ENCODE measurements around the gene OSBP2. TPM values are rescaled to one million over a fixed set of nuclear protein-coding genes. Genes with fewer than 3 reads are reported as not detected.
"Not testable (repeated sequence)": the region's sequence is repeated elsewhere in the genome, so short reads cannot be mapped to it uniquely, and the experiment has no call there.

The OSBP2 gene
- total RNA-seq (2014; rRNA removed; shearing (Covaris generic)): 1.3 and 2.7 TPM in 2 replicates

DNA sequence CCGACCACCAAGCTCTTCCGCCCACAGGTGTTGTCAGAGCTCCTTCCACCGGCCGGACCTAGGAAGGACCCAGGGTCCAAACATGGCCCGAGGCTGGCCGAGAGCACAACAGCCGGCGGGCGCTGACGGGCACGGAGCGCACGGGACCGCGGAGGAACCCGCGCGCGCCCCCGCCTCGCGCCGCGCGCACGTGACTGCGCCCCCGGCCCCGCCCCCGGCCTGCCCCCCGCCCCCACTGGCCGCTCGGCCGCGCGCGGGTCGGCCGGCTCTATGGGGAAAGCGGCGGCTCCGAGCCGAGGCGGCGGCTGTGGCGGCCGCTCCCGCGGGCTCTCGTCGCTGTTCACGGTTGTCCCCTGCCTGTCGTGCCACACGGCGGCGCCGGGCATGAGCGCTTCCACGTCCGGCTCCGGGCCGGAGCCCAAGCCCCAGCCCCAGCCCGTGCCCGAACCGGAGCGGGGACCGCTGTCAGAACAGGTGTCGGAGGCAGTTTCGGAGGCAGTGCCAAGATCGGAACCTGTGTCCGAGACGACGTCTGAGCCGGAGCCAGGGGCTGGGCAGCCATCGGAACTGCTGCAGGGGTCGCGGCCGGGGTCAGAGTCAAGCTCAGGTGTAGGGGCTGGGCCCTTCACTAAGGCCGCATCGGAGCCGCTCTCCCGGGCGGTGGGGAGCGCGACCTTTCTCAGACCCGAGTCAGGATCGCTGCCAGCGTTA is at the start of gene OSBP2:
Gene OSBP2 (plus strand): TSS at position 235 of the 711 bp plus-strand sequence. CDS start 36 bp downstream, at position 271.
- peak; percentile 14 for DNase-seq (ENCODE audit: low read depth)

- DNase-seq (ENCODE audit: low read depth): no peak
These were observed 48.0 kb upstream of the OSBP2 start for GRCh38 chr22:30646518-30647160.

DNA sequence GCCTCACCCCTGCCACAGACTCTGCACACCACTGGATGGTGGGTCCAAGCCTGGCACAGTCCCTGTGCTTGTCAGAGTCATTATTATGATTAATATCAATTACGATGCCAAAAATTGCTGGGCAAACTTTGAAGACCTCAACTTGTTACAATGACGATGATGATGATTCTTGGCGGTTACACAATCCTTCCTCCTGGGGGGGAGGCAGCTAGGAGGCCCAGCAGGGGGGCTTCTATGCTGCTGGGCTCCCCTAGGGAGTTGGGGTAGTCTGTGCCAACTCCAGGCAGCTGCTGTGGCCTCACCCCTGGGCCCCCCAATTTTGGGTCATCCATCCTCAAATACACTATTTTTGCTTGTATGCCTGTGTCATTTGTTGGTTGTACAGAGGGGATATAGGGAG is 47.1 kb upstream of the OSBP2 start:
- no peak for DNase-seq (ENCODE audit: low read depth)

- DNase-seq (ENCODE audit: low read depth): no peak
These were observed 45.8 kb upstream of the OSBP2 start for GRCh38 chr22:30648825-30649224.

DNA sequence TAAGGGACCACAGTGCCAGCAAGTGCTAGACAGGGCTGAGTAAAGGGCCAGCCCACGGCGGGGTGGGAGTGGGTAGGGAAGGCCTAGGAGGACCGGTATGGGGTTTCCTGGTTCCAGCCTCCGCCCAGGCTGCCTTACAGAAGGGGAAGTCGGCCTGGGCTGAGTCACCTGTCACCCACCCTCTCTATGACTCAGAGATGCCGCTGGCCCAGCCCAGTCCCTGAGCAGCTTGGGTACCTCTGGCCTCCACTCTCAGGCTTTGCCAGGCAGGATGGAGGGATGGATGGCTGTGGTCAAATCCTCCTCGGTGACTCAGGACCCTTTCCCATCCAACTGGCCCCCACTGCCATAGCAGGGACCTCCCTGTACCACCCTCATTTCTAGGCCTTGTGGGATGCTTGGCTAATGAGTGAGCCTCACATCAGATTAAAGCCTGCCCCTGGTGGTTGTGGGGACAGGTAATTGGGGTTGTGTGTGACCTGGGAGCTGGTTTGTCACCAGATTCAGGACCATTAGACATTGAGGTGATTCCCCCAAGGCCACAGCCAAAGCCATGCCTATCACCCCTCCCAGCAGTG is 45.2 kb upstream of the OSBP2 start:
- DNase-seq (ENCODE audit: low read depth): peak; percentile 92

- DNase-seq (ENCODE audit: low read depth): no peak
These were observed 44.1 kb upstream of the OSBP2 start for GRCh38 chr22:30650508-30651116.

- DNase-seq (ENCODE audit: low read depth): no peak
These were observed 41.8 kb upstream of the OSBP2 start for GRCh38 chr22:30652852-30653251.

GRCh38 chr22:30654361-30654760 is 40.3 kb upstream of the OSBP2 start:
- no peak for DNase-seq (ENCODE audit: low read depth)

GRCh38 chr22:30655532-30655931 is 39.1 kb upstream of the OSBP2 start:
- DNase-seq (ENCODE audit: low read depth): no peak

DNA sequence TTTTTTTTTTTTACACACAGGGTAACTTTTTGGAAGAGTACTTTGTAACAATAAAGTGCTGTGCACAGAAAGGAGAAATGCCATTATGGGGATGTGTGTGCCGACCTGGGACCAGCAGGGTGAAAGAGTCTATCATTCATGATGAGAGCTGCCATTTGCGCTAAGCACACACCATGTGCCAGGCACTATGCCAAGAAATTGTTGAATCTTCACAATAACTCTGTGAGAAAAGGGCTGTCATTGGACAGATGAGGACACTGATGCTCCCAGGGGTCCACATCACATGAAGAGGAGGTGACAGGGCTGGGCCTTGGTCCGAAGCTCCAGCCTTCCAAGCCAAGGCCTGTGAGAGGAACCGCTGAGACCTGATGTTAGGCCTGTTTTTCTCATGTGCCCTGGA is 32.6 kb upstream of the OSBP2 start:
- no peak for DNase-seq (ENCODE audit: low read depth)

DNA sequence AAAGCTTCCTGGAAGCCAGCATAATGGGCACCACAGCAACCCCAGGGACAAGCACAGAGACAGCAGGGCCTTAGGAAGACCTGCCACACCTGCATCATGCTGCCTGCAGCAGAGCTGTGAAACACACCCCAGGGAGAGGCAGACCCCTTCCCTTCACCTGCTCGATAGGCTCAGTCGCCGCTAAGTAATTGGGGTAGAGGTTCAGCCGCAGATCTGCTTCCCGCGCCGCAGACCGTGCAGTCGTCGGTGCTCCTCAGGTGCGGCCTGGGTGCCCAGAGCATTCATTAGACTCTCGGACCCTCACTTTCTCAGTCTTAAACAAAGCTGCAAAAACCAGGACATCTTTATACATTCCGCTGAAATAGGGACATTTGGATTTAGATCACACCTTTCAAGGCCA is 29.9 kb upstream of the OSBP2 start:
- DNase-seq (ENCODE audit: low read depth): no peak

GRCh38 chr22:30665266-30665665 is 29.4 kb upstream of the OSBP2 start:
- no peak for DNase-seq (ENCODE audit: low read depth)

- DNase-seq (ENCODE audit: low read depth): no peak
These were observed 28.9 kb upstream of the OSBP2 start for GRCh38 chr22:30665786-30666185.

- DNase-seq (ENCODE audit: low read depth): no peak
These were observed 27.6 kb upstream of the OSBP2 start for GRCh38 chr22:30667107-30667493.

DNA sequence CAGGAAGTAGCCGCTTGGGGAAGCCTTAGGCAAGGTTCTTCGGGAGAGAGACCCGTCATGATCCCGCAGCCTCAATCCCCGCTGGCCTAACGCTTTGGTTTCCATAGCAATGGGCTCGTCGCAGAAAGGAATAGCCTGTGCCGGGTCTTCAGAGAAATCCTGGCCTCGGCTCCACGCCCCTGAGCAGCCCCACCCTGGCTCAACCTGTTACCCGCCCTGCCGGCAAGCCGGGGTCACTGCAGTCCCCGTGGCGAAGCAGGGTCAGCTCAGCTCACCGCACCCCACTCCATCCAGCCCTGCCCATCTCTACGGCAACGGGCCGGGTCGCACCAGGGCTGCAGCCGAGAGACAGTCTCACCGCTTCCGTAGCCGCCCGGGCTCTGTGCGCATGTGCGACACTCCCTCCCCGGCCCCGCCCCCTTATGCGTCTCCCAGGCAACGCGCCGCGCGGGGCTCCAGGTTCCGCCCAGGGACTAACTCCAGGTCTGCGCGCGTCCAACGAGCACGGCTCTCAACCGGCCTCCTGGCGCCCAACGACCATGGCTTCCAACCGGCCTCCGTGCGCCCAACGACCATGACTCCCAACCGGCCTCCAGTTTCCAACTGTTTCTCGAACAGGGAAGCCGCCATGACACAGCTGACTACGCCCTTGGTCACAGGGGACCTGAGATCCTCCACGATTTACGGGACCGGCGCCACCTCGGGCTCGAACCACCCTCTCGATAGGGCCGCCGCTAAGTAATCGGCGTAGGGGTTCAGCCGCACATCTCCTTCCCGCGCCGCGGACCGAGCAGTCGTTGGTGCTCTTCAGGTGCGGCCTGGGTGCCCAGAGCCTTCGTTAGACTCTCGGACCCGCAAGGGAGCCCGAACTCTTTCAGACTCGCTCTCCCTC is 26.9 kb upstream of the OSBP2 start, which contains the start of gene DUSP18:
Gene DUSP18 (minus strand): TSS at position 382 of the 892 bp plus-strand sequence. CDS start 3,872 bp downstream, outside the sequence.
- peak; percentile 86 for DNase-seq (ENCODE audit: low read depth)

- peak; percentile 23 for DNase-seq (ENCODE audit: low read depth)
These were observed 26.3 kb upstream of the OSBP2 start for GRCh38 chr22:30668386-30668710.

DNA sequence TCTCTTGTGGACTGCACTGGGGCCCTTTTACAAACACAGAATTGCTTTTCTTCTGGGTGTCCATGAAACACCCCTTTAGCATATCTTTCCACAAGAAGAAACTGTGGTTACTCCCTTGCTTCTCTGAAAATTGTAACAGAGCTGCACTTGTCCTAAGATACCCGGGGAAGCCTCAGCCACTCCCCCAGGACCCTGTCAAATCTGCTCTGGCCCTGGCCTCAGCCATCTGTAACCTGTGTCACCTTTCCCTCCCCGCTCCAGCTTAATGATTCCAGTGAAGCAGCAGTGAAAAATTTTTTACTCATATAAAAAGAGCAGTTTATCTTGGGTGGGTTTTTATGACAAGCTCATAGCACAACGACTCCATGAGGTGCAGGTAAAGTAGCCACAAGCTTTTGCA is 23.6 kb upstream of the OSBP2 start:
- no peak for DNase-seq (ENCODE audit: low read depth)

DNA sequence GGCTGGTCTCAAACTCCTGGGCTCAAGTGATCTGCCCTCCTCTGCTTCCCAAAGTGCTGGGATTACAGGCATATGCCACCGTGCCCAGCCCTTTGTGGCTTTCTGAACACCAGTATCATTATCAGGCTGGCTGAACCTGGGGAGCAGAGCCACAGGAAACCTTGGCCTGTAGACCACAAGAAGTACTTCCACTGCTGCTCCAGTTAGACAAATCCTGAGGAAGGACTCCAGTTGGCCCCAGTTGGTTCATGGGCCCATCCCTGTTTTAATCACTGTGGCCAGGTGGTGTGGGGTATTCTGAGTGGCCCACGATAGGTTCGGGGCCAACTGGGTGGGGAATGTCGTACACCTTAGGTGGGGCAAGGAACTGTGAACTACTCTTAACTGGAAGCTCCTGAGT is 21.5 kb upstream of the OSBP2 start:
- no peak for DNase-seq (ENCODE audit: low read depth)

DNA sequence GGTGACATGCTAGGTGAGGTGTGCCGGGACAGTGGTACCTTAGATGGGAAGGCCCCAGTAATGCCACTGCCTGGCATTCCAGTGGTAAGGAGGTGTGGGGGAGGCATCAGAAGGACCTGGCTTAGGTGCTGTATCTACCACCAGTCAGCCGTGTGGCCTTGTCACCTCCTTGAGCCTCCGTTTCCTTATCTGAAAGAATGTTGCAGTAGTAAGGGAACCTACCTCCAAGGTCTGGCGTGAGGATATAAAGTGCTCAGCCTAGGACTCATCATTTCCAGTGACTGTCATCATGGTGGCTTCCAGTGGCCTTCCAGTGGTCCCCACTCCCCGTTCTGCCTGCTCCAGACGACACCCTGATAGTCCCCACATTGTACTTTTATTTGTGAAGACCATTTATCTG is 20.2 kb upstream of the OSBP2 start:
- DNase-seq (ENCODE audit: low read depth): no peak

GRCh38 chr22:30675436-30675835 is 19.2 kb upstream of the OSBP2 start:
- DNase-seq (ENCODE audit: low read depth): no peak

DNA sequence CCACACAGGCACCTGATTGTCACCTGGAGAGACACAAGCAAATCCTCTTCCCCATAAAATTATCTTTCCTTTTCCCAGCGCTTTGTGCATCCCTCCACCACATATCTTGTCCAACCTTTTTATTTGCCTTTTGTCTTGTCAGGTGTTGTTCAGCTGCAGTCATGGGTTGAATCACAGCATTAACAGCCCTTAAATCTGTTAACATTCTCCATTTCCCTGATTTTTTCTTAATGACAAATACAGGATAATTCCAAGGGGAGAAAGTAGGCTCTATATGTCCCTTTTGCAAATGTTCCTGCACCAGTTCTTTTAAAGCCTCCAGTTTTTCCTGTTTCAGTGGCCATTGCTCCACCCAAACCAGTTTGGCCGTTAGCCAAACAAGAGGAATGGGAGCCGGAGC is 18.1 kb upstream of the OSBP2 start:
- DNase-seq (ENCODE audit: low read depth): not testable (repeated sequence)
